ENCODE data around the gene DMBT1.

GRCh38 chr10:122637376-122637775 lies 76.8 kb downstream of the DMBT1 start:
- TF ChIP-seq CTCF (IDR thresholded peaks at IDR 0.05): no peak
- TF ChIP-seq POLR2A (IDR thresholded peaks at IDR 0.05): no peak
